Vagina (tissue), 2 donors: ENCODE measurements around the gene WNT6. TPM values are rescaled to one million over a fixed set of nuclear protein-coding genes. Genes with fewer than 3 reads are reported as not detected.

Source experiments
- DNase-seq, 2 donors: peaks; one replicate each; pipeline ENCODE4 v3.0.0-alpha.2; 2017; ENCODE audit errors: extremely low spot score in 2 of 2
- H3K27ac ChIP-seq: fragments of 200-600 bp; sonication (generic); one replicate; pipeline ENCODE4 v1.5.1; 2019
- H3K27me3 ChIP-seq: fragments of 200-600 bp; sonication (generic); one replicate; pipeline ENCODE4 v1.5.1; 2019
- H3K36me3 ChIP-seq, 2 donors: fragments of 200-600 bp; sonication (generic); one replicate each; pipeline ENCODE4 v1.5.1; 2017 to 2019
- H3K4me1 ChIP-seq: fragments of 200-600 bp; sonication (generic); one replicate; pipeline ENCODE4 v1.5.1; 2019
- H3K4me3 ChIP-seq, 2 donors: fragments of 200-600 bp; sonication (generic); 1 replicate in 1 of 2; 2 replicates in 1 of 2; pipeline ENCODE4 v1.5.1; 2016 to 2019
- H3K9me3 ChIP-seq: fragments of 200-600 bp; sonication (generic); one replicate; pipeline ENCODE4 v1.5.1; 2019
- POLR2A ChIP-seq, 2 donors: fragments of 450-650 bp; IDR thresholded peaks; one replicate each; pipeline ENCODE4 v1.6.1; 2017; ENCODE audit warnings: antibody characterized with exemption in 2 of 2, mild to moderate bottlenecking in 2 of 2, moderate library complexity in 2 of 2
- POLR2AphosphoS5 ChIP-seq, 2 donors: sonication (generic); formaldehyde crosslinking; IDR thresholded peaks; one replicate each; pipeline ENCODE4 v1.9.0; 2017; ENCODE audit warnings: antibody characterized with exemption in 2 of 2, mild to moderate bottlenecking in 2 of 2, low read depth in 1 of 2; ENCODE audit not compliant: insufficient read depth in 1 of 2
- intact Hi-C: fragments of 100-400 bp; cut with DNase I; formaldehyde crosslinking; loops from one replicate; pipeline ENCODE4 v1.15.1; 2023
- total RNA-seq: library from RNA; depleted of rRNA; stranded (reverse); fragments of >200 nt; gene quantifications from one replicate; pipeline ENCODE4 v1.2.3, GENCODE V29; 2016
- TF ChIP-seq, protein P1 (sequence below), 3 experiments: fragments of 450-650 bp in 2 of 3; fragments of 200-600 bp in 1 of 3; sonication (generic) in 1 of 3; IDR thresholded peaks; one replicate each; pipeline ENCODE4 v1.5.1; 2017 to 2019; ENCODE audit warnings: antibody characterized with exemption in 3 of 3, mild to moderate bottlenecking in 2 of 3, moderate library complexity in 2 of 3

WNT6 gene
- total RNA-seq, 1 donor from 2014 or later, result 2.0 TPM

- Histone ChIP-seq H3K4me1 (peaks cover 16% of the 10 kb centered on the region), H3K4me3 (no peak overlapping the region), H3K27me3 (peaks cover 16% of the 10 kb centered on the region), H3K27ac (no peak overlapping the region), H3K36me3 (no peaks in the 10 kb centered on the region), H3K9me3 (no peaks in the 10 kb centered on the region)
- TF ChIP-seq, protein P1, sequence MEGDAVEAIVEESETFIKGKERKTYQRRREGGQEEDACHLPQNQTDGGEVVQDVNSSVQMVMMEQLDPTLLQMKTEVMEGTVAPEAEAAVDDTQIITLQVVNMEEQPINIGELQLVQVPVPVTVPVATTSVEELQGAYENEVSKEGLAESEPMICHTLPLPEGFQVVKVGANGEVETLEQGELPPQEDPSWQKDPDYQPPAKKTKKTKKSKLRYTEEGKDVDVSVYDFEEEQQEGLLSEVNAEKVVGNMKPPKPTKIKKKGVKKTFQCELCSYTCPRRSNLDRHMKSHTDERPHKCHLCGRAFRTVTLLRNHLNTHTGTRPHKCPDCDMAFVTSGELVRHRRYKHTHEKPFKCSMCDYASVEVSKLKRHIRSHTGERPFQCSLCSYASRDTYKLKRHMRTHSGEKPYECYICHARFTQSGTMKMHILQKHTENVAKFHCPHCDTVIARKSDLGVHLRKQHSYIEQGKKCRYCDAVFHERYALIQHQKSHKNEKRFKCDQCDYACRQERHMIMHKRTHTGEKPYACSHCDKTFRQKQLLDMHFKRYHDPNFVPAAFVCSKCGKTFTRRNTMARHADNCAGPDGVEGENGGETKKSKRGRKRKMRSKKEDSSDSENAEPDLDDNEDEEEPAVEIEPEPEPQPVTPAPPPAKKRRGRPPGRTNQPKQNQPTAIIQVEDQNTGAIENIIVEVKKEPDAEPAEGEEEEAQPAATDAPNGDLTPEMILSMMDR (IDR thresholded peaks at IDR 0.05), result peak; percentile 77 to 92 (median 85)
- TF ChIP-seq POLR2A (IDR thresholded peaks at IDR 0.05) (no peak), POLR2AphosphoS5 (IDR thresholded peaks at IDR 0.05; ENCODE audit: insufficient read depth in 1 of 2, low read depth in 1 of 2) (no peak)
- DNase-seq, result no peak
- intact Hi-C loops, result no loop called here
Observed at GRCh38 chr2:218876562-218877219, 17.1 kb downstream of the WNT6 start.

- intact Hi-C loops, result no loop called here
- H3K9me3 ChIP-seq, result no peaks in the 10 kb centered on the region
- no peak for DNase-seq
- peaks cover 16% of the 10 kb centered on the region for H3K27me3 ChIP-seq
- no peaks in the 10 kb centered on the region for H3K36me3 ChIP-seq
- H3K4me1 ChIP-seq, result peaks cover 19% of the 10 kb centered on the region
- TF ChIP-seq POLR2A (IDR thresholded peaks at IDR 0.05) (no peak), POLR2AphosphoS5 (IDR thresholded peaks at IDR 0.05; ENCODE audit: insufficient read depth in 1 of 2, low read depth in 1 of 2) (no peak)
- TF ChIP-seq, protein P1 (IDR thresholded peaks at IDR 0.05), result no peak
- no peak overlapping the region for H3K27ac ChIP-seq
- no peak overlapping the region for H3K4me3 ChIP-seq
Observed at GRCh38 chr2:218877331-218877730, 17.7 kb downstream of the WNT6 start.

- H3K36me3 ChIP-seq, result no peaks in the 10 kb centered on the region
- intact Hi-C loops, result no loop called here
- TF ChIP-seq, protein P1 (IDR thresholded peaks at IDR 0.05), result no peak
- TF ChIP-seq POLR2A (IDR thresholded peaks at IDR 0.05), result no peak
- TF ChIP-seq POLR2AphosphoS5 (IDR thresholded peaks at IDR 0.05; ENCODE audit: insufficient read depth in 1 of 2, low read depth in 1 of 2), result no peak
- no peaks in the 10 kb centered on the region for H3K9me3 ChIP-seq
- no peak overlapping the region for H3K4me3 ChIP-seq
- peaks cover 11% of the 10 kb centered on the region for H3K27me3 ChIP-seq
- H3K27ac ChIP-seq, result no peak overlapping the region
- no peak for DNase-seq
- peaks cover 24% of the 10 kb centered on the region for H3K4me1 ChIP-seq
Observed at GRCh38 chr2:218877891-218878290, 18.3 kb downstream of the WNT6 start.

GRCh38 chr2:218878486-218878885, 18.9 kb downstream of the WNT6 start:
- Histone ChIP-seq H3K9me3 (no peaks in the 10 kb centered on the region), H3K27me3 (peaks cover 11% of the 10 kb centered on the region), H3K4me1 (peaks cover 30% of the 10 kb centered on the region), H3K36me3 (no peaks in the 10 kb centered on the region), H3K27ac (no peak overlapping the region), H3K4me3 (no peak overlapping the region)
- intact Hi-C loops, result no loop called here
- TF ChIP-seq POLR2A (IDR thresholded peaks at IDR 0.05) (no peak), POLR2AphosphoS5 (IDR thresholded peaks at IDR 0.05; ENCODE audit: insufficient read depth in 1 of 2, low read depth in 1 of 2) (no peak)
- TF ChIP-seq, protein P1 (IDR thresholded peaks at IDR 0.05), result no peak
- no peak for DNase-seq
